Activated T-helper 1 cell treated with anti-CD3 and anti-CD28 coated beads, Interleukin-12 subunit alpha, Interleukin-12 subunit beta, Interleukin-2, Interleukin-4 antibody, amounts not matched to agents 30 ng/mL and 10 ng/mL and 1 ng/mL, durations not matched to agents 14 hours and 24 hours and 36 hours (primary cell): ENCODE measurements around the gene ATP6V1B1. TPM values are rescaled to one million over a fixed set of nuclear protein-coding genes. Genes with fewer than 3 reads are reported as not detected.

Source experiments
- total RNA-seq: library from RNA; stranded (reverse); gene quantifications from 2 replicates; pipeline ENCODE4 v1.2.3, GENCODE V29; 2022

ATP6V1B1 gene
- total RNA-seq, 1 donor from 2014 or later, result not detected

Other genes with a start within 250 kb of the ATP6V1B1 start
- 6.9 and 9.0 TPM in 2 replicates for gene ADD2, start 167.7 kb upstream of the ATP6V1B1 start, total RNA-seq
- gene FIGLA, start 145.3 kb upstream of the ATP6V1B1 start, total RNA-seq, result not detected in 2 replicates
- 0.10 TPM in 1 of 2 replicates, not detected in the other for gene CLEC4F, start 115.3 kb upstream of the ATP6V1B1 start, total RNA-seq
- not detected in 2 replicates for gene CD207, start 100.1 kb upstream of the ATP6V1B1 start, total RNA-seq
- not detected in 2 replicates for gene VAX2, start 35.3 kb upstream of the ATP6V1B1 start, total RNA-seq
- gene ANKRD53, start 42.7 kb downstream of the ATP6V1B1 start, total RNA-seq, result not detected in 2 replicates
- 89.4 and 97.4 TPM in 2 replicates for gene TEX261, start 59.0 kb downstream of the ATP6V1B1 start, total RNA-seq
- gene NAGK, start 132.7 kb downstream of the ATP6V1B1 start, total RNA-seq, result 75.2 and 83.2 TPM in 2 replicates
- gene MCEE, start 194.3 kb downstream of the ATP6V1B1 start, total RNA-seq, result 11.4 and 14.7 TPM in 2 replicates
- 67.5 and 68.8 TPM in 2 replicates for gene MPHOSPH10, start 194.7 kb downstream of the ATP6V1B1 start, total RNA-seq